Chondrocyte (in vitro differentiated cells): ENCODE measurements around the gene TTR. TPM values are rescaled to one million over a fixed set of nuclear protein-coding genes. Genes with fewer than 3 reads are reported as not detected.

ENCODE experiments used
- DNase-seq: peaks from one replicate; pipeline ENCODE4 v3.0.0; 2021; ENCODE audit warnings: mixed read lengths, low spot score
- H3K27ac Mint-ChIP-seq: one replicate; pipeline ENCODE4 v1.8.0; 2021; ENCODE audit warnings: mild to moderate bottlenecking, moderate library complexity, mixed read lengths; ENCODE audit not compliant: unreplicated experiment
- H3K27me3 Mint-ChIP-seq: 2 replicates; pipeline ENCODE4 v1.8.0; 2021; ENCODE audit warnings: low read depth, mixed read lengths
- H3K36me3 Mint-ChIP-seq: 2 replicates; pipeline ENCODE4 v1.8.0; 2021; ENCODE audit warnings: low read depth, mixed read lengths
- H3K4me1 Mint-ChIP-seq: 2 replicates; pipeline ENCODE4 v1.8.0; 2021; ENCODE audit warnings: low read depth, mild to moderate bottlenecking, mixed read lengths
- H3K4me3 Mint-ChIP-seq: one replicate; pipeline ENCODE4 v1.8.0; 2021; ENCODE audit warnings: mild to moderate bottlenecking, moderate library complexity, mixed read lengths; ENCODE audit not compliant: unreplicated experiment
- H3K9me3 Mint-ChIP-seq: 2 replicates; pipeline ENCODE4 v1.8.0; 2021; ENCODE audit warnings: low read depth, mixed read lengths
- total RNA-seq: library from RNA; stranded (reverse); gene quantifications from 3 replicates; pipeline ENCODE4 v1.2.1, GENCODE V29; 2021
- TF ChIP-seq, protein P1 (sequence below): fragments of 200-600 bp; sonication (generic); IDR thresholded peaks from 2 replicates; pipeline ENCODE4 v1.5.0; 2021; ENCODE audit warnings: antibody characterized with exemption, mild to moderate bottlenecking, moderate library complexity

The TTR gene
- total RNA-seq, 1 donor from 2014 or later: not detected

DNA sequence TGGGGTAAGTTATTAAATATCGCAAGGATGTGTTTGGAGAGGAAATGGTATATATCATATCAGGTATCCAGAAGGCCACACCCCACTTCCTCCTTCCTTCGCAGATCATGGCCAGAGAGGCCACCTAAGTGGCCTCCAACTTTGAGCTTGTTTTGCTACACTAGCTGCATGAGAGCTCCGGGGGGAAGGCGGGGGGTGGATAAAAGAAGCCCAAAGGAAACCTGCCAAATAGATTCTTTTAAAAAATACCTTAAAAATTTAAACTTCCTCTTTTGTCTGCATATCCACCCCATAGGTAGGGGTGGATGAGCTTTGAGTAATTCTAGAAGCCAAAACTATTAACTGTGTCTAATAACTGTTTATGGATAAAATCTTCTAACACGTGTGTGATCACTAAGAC lies 5.7 kb upstream of the TTR start:
- DNase-seq: no peak
- Mint-ChIP-seq H3K4me3 (no peak overlapping the region), H3K4me1 (no peaks in the 10 kb centered on the region), H3K27me3 (no peaks in the 10 kb centered on the region), H3K9me3 (no peaks in the 10 kb centered on the region), H3K27ac (no peak overlapping the region), H3K36me3 (no peaks in the 10 kb centered on the region)
- TF ChIP-seq, protein P1, sequence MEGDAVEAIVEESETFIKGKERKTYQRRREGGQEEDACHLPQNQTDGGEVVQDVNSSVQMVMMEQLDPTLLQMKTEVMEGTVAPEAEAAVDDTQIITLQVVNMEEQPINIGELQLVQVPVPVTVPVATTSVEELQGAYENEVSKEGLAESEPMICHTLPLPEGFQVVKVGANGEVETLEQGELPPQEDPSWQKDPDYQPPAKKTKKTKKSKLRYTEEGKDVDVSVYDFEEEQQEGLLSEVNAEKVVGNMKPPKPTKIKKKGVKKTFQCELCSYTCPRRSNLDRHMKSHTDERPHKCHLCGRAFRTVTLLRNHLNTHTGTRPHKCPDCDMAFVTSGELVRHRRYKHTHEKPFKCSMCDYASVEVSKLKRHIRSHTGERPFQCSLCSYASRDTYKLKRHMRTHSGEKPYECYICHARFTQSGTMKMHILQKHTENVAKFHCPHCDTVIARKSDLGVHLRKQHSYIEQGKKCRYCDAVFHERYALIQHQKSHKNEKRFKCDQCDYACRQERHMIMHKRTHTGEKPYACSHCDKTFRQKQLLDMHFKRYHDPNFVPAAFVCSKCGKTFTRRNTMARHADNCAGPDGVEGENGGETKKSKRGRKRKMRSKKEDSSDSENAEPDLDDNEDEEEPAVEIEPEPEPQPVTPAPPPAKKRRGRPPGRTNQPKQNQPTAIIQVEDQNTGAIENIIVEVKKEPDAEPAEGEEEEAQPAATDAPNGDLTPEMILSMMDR: no peak

DNA sequence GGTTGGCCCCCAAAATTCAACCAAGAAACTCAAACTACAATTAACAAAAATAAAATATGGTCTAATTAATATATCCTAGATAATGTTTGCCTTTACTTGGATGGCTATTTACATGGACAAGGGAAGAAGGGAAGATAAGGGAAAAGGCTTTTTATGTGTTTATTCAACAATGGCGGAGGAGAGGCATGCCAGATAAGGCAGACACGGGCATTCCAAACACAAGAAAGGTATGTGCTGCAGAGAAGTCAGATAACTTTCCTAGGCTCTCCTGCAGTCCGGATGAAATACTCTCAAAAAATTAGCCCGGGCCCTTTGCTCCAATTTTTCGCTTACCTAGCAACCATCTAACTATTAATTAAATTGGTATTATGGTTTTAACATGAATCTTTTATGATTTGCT lies 5.1 kb upstream of the TTR start:
- H3K27ac Mint-ChIP-seq: no peak overlapping the region
- no peak for DNase-seq
- H3K27me3 Mint-ChIP-seq: no peaks in the 10 kb centered on the region
- H3K4me3 Mint-ChIP-seq: no peak overlapping the region
- TF ChIP-seq, protein P1: no peak
- peaks cover 4% of the 10 kb centered on the region for H3K4me1 Mint-ChIP-seq
- H3K36me3 Mint-ChIP-seq: no peaks in the 10 kb centered on the region
- no peaks in the 10 kb centered on the region for H3K9me3 Mint-ChIP-seq

- Mint-ChIP-seq H3K27ac (no peak overlapping the region), H3K9me3 (no peaks in the 10 kb centered on the region), H3K27me3 (no peaks in the 10 kb centered on the region), H3K4me1 (peaks cover 6% of the 10 kb centered on the region), H3K36me3 (no peaks in the 10 kb centered on the region), H3K4me3 (no peak overlapping the region)
- TF ChIP-seq, protein P1: no peak
- no peak for DNase-seq
Measured at GRCh38 chr18:31587529-31587928, 4.1 kb upstream of the TTR start.

- TF ChIP-seq, protein P1: no peak
- H3K9me3 Mint-ChIP-seq: peaks cover 2% of the 10 kb centered on the region
- H3K36me3 Mint-ChIP-seq: no peaks in the 10 kb centered on the region
- no peak overlapping the region for H3K4me3 Mint-ChIP-seq
- H3K4me1 Mint-ChIP-seq: peaks cover 6% of the 10 kb centered on the region
- no peaks in the 10 kb centered on the region for H3K27me3 Mint-ChIP-seq
- H3K27ac Mint-ChIP-seq: no peak overlapping the region
- no peak for DNase-seq
Measured at GRCh38 chr18:31590570-31590969, 1.1 kb upstream of the TTR start.

DNA sequence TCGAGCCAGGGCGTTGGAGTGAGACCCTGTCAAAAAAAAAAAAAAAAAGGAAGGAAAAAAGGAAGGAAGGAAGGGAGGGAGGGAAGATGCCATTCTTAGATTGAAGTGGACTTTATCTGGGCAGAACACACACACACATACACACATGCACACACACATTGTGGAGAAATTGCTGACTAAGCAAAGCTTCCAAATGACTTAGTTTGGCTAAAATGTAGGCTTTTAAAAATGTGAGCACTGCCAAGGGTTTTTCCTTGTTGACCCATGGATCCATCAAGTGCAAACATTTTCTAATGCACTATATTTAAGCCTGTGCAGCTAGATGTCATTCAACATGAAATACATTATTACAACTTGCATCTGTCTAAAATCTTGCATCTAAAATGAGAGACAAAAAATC lies 564 bp upstream of the TTR start:
- Mint-ChIP-seq H3K4me3 (no peak overlapping the region), H3K27me3 (no peaks in the 10 kb centered on the region), H3K36me3 (no peaks in the 10 kb centered on the region), H3K9me3 (peaks cover 2% of the 10 kb centered on the region), H3K27ac (no peak overlapping the region), H3K4me1 (peaks cover 9% of the 10 kb centered on the region)
- TF ChIP-seq, protein P1: no peak
- DNase-seq: no peak
